IMR-90 (cell line): ENCODE measurements around the gene IDH3A. TPM values are rescaled to one million over a fixed set of nuclear protein-coding genes. Genes with fewer than 3 reads are reported as not detected.

Experiments
- polyA plus RNA-seq, 3 experiments: library from polyadenylated mRNA; depleted of rRNA; stranded (reverse); fragments of >200 nt; gene quantifications; 2 replicates each; pipeline ENCODE4 v1.2.3, GENCODE V29; 2012; ENCODE audit warnings: low replicate concordance in 1 of 3
- total RNA-seq: library from RNA; depleted of rRNA; stranded (reverse); fragments of >200 nt; gene quantifications from 2 replicates; pipeline ENCODE4 v1.2.3, GENCODE V29; 2012; rRNA removed

Gene IDH3A
- total and polyA plus RNA-seq, 2 of the 4 experiments (the other 2 are of a cell fraction) = 34.5 to 47.7 TPM

Other genes starting within 250 kb of the IDH3A start
- gene TBC1D2B, start 71.7 kb upstream of the IDH3A start, total RNA-seq = 17.7 and 17.8 TPM in 2 replicates
- 22.8 and 28.3 TPM in 2 replicates for gene TBC1D2B, start 71.7 kb upstream of the IDH3A start, polyA plus RNA-seq (2012; rRNA removed)
- gene SH2D7, start 56.8 kb upstream of the IDH3A start, total RNA-seq = not detected in 2 replicates
- gene SH2D7, start 56.8 kb upstream of the IDH3A start, polyA plus RNA-seq (2012; rRNA removed) = not detected in 2 replicates
- 2.2 and 2.5 TPM in 2 replicates for gene CIB2, start 17.9 kb upstream of the IDH3A start, total RNA-seq
- gene CIB2, start 17.9 kb upstream of the IDH3A start, polyA plus RNA-seq (2012; rRNA removed) = 2.4 and 2.8 TPM in 2 replicates
- gene ACSBG1, start 85.2 kb downstream of the IDH3A start, total RNA-seq = not detected in 2 replicates
- gene ACSBG1, start 85.2 kb downstream of the IDH3A start, polyA plus RNA-seq (2012; rRNA removed) = 0.02 and 0.03 TPM in 2 replicates
- under 0.01 and 0.18 TPM in 2 replicates for gene DNAJA4, start 115.2 kb downstream of the IDH3A start, total RNA-seq
- 0.27 and 0.32 TPM in 2 replicates for gene DNAJA4, start 115.2 kb downstream of the IDH3A start, polyA plus RNA-seq (2012; rRNA removed)
- gene SKIC8, start 150.2 kb downstream of the IDH3A start, total RNA-seq = 102 and 124 TPM in 2 replicates
- gene SKIC8, start 150.2 kb downstream of the IDH3A start, polyA plus RNA-seq (2012; rRNA removed) = 69.9 and 72.2 TPM in 2 replicates
- gene CRABP1, start 191.0 kb downstream of the IDH3A start, total RNA-seq = not detected in 2 replicates
- gene CRABP1, start 191.0 kb downstream of the IDH3A start, polyA plus RNA-seq (2012; rRNA removed) = not detected in 2 replicates